ACC112 (cell line): ENCODE results near the gene GSTA3.
"Not testable (repeated sequence)": the region's sequence is repeated elsewhere in the genome, so short reads cannot be mapped to it uniquely, and the experiment has no call there.

Experiments used
- H2AFZ ChIP-seq: fragments of 200-600 bp; sonication (generic); one replicate; pipeline ENCODE4 v1.6.0; 2017; ENCODE audit warnings: antibody characterized with exemption, low read length; ENCODE audit not compliant: unreplicated experiment
- H3K27ac ChIP-seq: fragments of 200-600 bp; sonication (generic); 2 replicates; pipeline ENCODE4 v1.5.1; 2014; ENCODE audit warnings: low read depth, mild to moderate bottlenecking, antibody characterized with exemption, low read length, moderate library complexity
- H3K27me3 ChIP-seq: fragments of 200-600 bp; sonication (generic); 2 replicates; pipeline ENCODE4 v1.6.1; 2014; ENCODE audit warnings: mild to moderate bottlenecking, antibody characterized with exemption, low read length, moderate library complexity, mixed read lengths; ENCODE audit not compliant: insufficient read depth
- H3K36me3 ChIP-seq: fragments of 200-600 bp; sonication (generic); 2 replicates; pipeline ENCODE4 v1.6.1; 2016; ENCODE audit warnings: mild to moderate bottlenecking, antibody characterized with exemption, low read length, moderate library complexity, mixed read lengths; ENCODE audit not compliant: insufficient read depth
- H3K4me1 ChIP-seq: fragments of 200-600 bp; sonication (generic); one replicate; pipeline ENCODE4 v1.6.1; 2016; ENCODE audit warnings: low read length, mixed read lengths; ENCODE audit not compliant: insufficient read depth, unreplicated experiment, control insufficient read depth
- H3K4me3 ChIP-seq: fragments of 200-600 bp; sonication (generic); 2 replicates; pipeline ENCODE4 v1.5.1; 2014; ENCODE audit warnings: mild to moderate bottlenecking, low read depth, low read length
- H3K79me2 ChIP-seq: fragments of 200-600 bp; sonication (generic); one replicate; pipeline ENCODE4 v1.6.0; 2016; ENCODE audit warnings: low read length; ENCODE audit not compliant: control insufficient read depth, unreplicated experiment, insufficient read depth

The GSTA3 gene

GRCh38 chr6:52887910-52888524, 21.5 kb downstream of the GSTA3 start:
- Histone ChIP-seq H3K27ac (no peak overlapping the region), H3K79me2 (no peaks in the 10 kb centered on the region), H3K36me3 (no peaks in the 10 kb centered on the region), H3K27me3 (0 out of 2 replicates have a peak, but pooled peaks cover 3% of the 10 kb centered on the region), H3K4me1 (no peaks in the 10 kb centered on the region), H3K4me3 (no peak overlapping the region), H2AFZ (no peak overlapping the region)

GRCh38 chr6:52881996-52882841, 27.3 kb downstream of the GSTA3 start:
- no peak overlapping the region for H3K27ac ChIP-seq
- H3K27me3 ChIP-seq = no peaks in the 10 kb centered on the region; the same call in 1 of the 2 replicates
- peak overlapping the region; percentile 89 for H2AFZ ChIP-seq
- peak overlapping the region; percentile 80 for H3K4me3 ChIP-seq
- H3K79me2 ChIP-seq = no peaks in the 10 kb centered on the region
- H3K4me1 ChIP-seq = peaks cover 5% of the 10 kb centered on the region
- no peaks in the 10 kb centered on the region for H3K36me3 ChIP-seq

- Histone ChIP-seq H3K27ac (no peak overlapping the region), H3K4me3 (peak overlapping the region; percentile 80), H2AFZ (peak overlapping the region; percentile 89), H3K79me2 (no peaks in the 10 kb centered on the region), H3K27me3 (no peaks in the 10 kb centered on the region; the same call in 1 of the 2 replicates), H3K36me3 (no peaks in the 10 kb centered on the region), H3K4me1 (peaks cover 11% of the 10 kb centered on the region)
These were observed 27.9 kb downstream of the GSTA3 start for GRCh38 chr6:52881662-52881995.

GRCh38 chr6:52877786-52878185, 31.7 kb downstream of the GSTA3 start:
- no peaks in the 10 kb centered on the region for H3K79me2 ChIP-seq
- no peak overlapping the region for H2AFZ ChIP-seq
- H3K4me3 ChIP-seq = no peak overlapping the region
- H3K4me1 ChIP-seq = peaks cover 13% of the 10 kb centered on the region
- no peak overlapping the region for H3K27ac ChIP-seq
- H3K27me3 ChIP-seq = peaks cover 18% of the 10 kb centered on the region
- H3K36me3 ChIP-seq = no peaks in the 10 kb centered on the region

- no peak overlapping the region for H2AFZ ChIP-seq
- H3K4me1 ChIP-seq = peaks cover 13% of the 10 kb centered on the region
- no peaks in the 10 kb centered on the region for H3K79me2 ChIP-seq
- no peak overlapping the region for H3K4me3 ChIP-seq
- no peak overlapping the region for H3K27ac ChIP-seq
- H3K36me3 ChIP-seq = no peaks in the 10 kb centered on the region
- H3K27me3 ChIP-seq = peaks cover 24% of the 10 kb centered on the region
These were observed 32.3 kb downstream of the GSTA3 start for GRCh38 chr6:52877168-52877567.

- H3K27me3 ChIP-seq = peaks cover 30% of the 10 kb centered on the region
These were observed 33.3 kb downstream of the GSTA3 start for GRCh38 chr6:52876056-52876787.

GRCh38 chr6:52872031-52872430, 37.5 kb downstream of the GSTA3 start:
- H3K4me1 ChIP-seq = peaks cover 6% of the 10 kb centered on the region
- no peak overlapping the region for H2AFZ ChIP-seq
- no peaks in the 10 kb centered on the region for H3K79me2 ChIP-seq
- H3K4me3 ChIP-seq = no peak overlapping the region
- peaks cover 36% of the 10 kb centered on the region for H3K27me3 ChIP-seq
- no peaks in the 10 kb centered on the region for H3K36me3 ChIP-seq
- no peak overlapping the region for H3K27ac ChIP-seq

More at GRCh38 chr6:52876056-52876787, 33.3 kb downstream of the GSTA3 start:
- Histone ChIP-seq H3K4me1 (peaks cover 13% of the 10 kb centered on the region), H3K4me3 (no peak overlapping the region), H3K79me2 (no peaks in the 10 kb centered on the region), H3K36me3 (no peaks in the 10 kb centered on the region), H2AFZ (no peak overlapping the region), H3K27ac (no peak overlapping the region)

GRCh38 chr6:52871621-52872020, 37.9 kb downstream of the GSTA3 start:
- no peak overlapping the region for H2AFZ ChIP-seq
- H3K4me1 ChIP-seq = peaks cover 2% of the 10 kb centered on the region
- no peaks in the 10 kb centered on the region for H3K36me3 ChIP-seq
- no peaks in the 10 kb centered on the region for H3K79me2 ChIP-seq
- no peak overlapping the region for H3K4me3 ChIP-seq
- no peak overlapping the region for H3K27ac ChIP-seq
- peaks cover 36% of the 10 kb centered on the region for H3K27me3 ChIP-seq

- not testable (repeated sequence) for H3K79me2 ChIP-seq, H2AFZ ChIP-seq, H3K4me1 ChIP-seq, H3K36me3 ChIP-seq, H3K4me3 ChIP-seq, H3K27ac ChIP-seq
- peaks cover 36% of the 10 kb centered on the region for H3K27me3 ChIP-seq
These were observed 39.0 kb downstream of the GSTA3 start for GRCh38 chr6:52870335-52871091.

GRCh38 chr6:52868899-52869298, 40.6 kb downstream of the GSTA3 start:
- peaks cover 29% of the 10 kb centered on the region for H3K27me3 ChIP-seq
- not testable (repeated sequence) for H3K4me3 ChIP-seq, H3K36me3 ChIP-seq, H3K27ac ChIP-seq, H3K79me2 ChIP-seq, H3K4me1 ChIP-seq, H2AFZ ChIP-seq
